ENCODE data around the gene ARHGAP10. TPM values are rescaled to one million over a fixed set of nuclear protein-coding genes. Genes with fewer than 3 reads are reported as not detected.

ARHGAP10 gene
- total RNA-seq, 1 donor from 2014 or later, result 10.9 TPM

- H3K4me3 ChIP-seq (ENCODE audit: low read depth, low read length), result no peak overlapping the region
- TF ChIP-seq CTCF (conservative IDR thresholded peaks at IDR 0.05; ENCODE audit: low read depth, low read length), result no peak
- no peak for DNase-seq (ENCODE audit: low read depth)
Observed at GRCh38 chr4:147840838-147841738, 109.2 kb downstream of the ARHGAP10 start.

GRCh38 chr4:147842573-147842972 is 110.7 kb downstream of the ARHGAP10 start:
- no peak overlapping the region for H3K4me3 ChIP-seq (ENCODE audit: low read depth, low read length)
- no peak for TF ChIP-seq CTCF (conservative IDR thresholded peaks at IDR 0.05; ENCODE audit: low read depth, low read length)
- no peak for DNase-seq (ENCODE audit: low read depth)

- peak; percentile 31 for TF ChIP-seq CTCF (conservative IDR thresholded peaks at IDR 0.05; ENCODE audit: low read depth, low read length)
- no peak overlapping the region for H3K4me3 ChIP-seq (ENCODE audit: low read depth, low read length)
- no peak for DNase-seq (ENCODE audit: low read depth)
Observed at GRCh38 chr4:147843162-147843561, 111.3 kb downstream of the ARHGAP10 start.

- H3K4me3 ChIP-seq (ENCODE audit: low read depth, low read length), result no peak overlapping the region
- no peak for DNase-seq (ENCODE audit: low read depth)
- no peak for TF ChIP-seq CTCF (conservative IDR thresholded peaks at IDR 0.05; ENCODE audit: low read depth, low read length)
Observed at GRCh38 chr4:147844781-147845180, 112.9 kb downstream of the ARHGAP10 start.

GRCh38 chr4:147846318-147847155 is 114.6 kb downstream of the ARHGAP10 start:
- no peak overlapping the region for H3K4me3 ChIP-seq (ENCODE audit: low read depth, low read length)
- no peak for DNase-seq (ENCODE audit: low read depth)
- no peak for TF ChIP-seq CTCF (conservative IDR thresholded peaks at IDR 0.05; ENCODE audit: low read depth, low read length)

GRCh38 chr4:147847751-147848590 is 116.1 kb downstream of the ARHGAP10 start:
- DNase-seq (ENCODE audit: low read depth), result no peak
- TF ChIP-seq CTCF (conservative IDR thresholded peaks at IDR 0.05; ENCODE audit: low read depth, low read length), result no peak
- no peak overlapping the region for H3K4me3 ChIP-seq (ENCODE audit: low read depth, low read length)

Measured in epithelial cell of proximal tubule (primary cell).